ENCODE results near the gene UNC93B1.
A peak's percentile ranks its signal among the peaks of the same experiment; 100 is the strongest.
"Not testable (repeated sequence)": the region's sequence is repeated elsewhere in the genome, so short reads cannot be mapped to it uniquely, and the experiment has no call there.

The UNC93B1 gene

GRCh38 chr11:68010090-68011041 is 6.5 kb upstream of the UNC93B1 start, which contains the start of gene ALDH3B1:
ALDH3B1 (plus strand) TSS chr11:68010327; CDS start chr11:68015298, 4,971 bp downstream.
- FAIRE-seq (peak; percentile 82), DNase-seq (ENCODE audit: low spot score) (peak; percentile 89)

DNA sequence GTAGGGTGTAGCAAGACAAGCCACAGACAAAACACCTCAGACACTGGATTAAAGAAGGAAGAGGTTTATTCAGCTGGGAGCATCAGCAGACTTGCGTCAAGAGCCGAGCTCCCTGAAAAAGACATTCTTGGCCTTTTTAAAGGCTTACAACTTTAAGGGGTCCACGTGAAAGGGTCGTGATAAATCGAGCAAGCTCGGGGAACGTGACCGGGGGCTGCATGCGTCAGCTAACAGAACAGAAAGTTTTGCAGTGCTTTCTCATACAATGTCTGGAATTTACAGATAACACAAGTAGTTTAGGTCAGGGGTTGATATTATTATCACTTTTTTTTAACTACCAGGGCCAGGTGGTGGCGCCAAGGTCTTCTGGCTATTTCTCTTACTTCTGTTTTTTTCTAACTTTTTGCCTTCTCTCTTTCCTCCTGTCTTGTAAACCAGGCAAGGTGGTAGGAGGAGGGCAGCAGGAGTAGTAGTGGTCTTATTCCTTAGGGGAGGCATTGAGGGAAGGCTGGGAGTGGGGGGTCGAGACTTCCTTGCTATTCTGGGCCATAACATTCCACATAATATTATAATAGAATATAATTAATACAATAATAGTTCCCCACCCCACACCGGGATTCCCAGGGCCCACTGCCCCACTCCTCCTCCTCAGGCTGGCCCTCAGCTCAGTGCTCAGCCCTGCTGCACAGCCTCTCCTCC is 5.6 kb upstream of the UNC93B1 start:
- DNase-seq (ENCODE audit: low spot score): peak; percentile 22
- no peak for FAIRE-seq

DNA sequence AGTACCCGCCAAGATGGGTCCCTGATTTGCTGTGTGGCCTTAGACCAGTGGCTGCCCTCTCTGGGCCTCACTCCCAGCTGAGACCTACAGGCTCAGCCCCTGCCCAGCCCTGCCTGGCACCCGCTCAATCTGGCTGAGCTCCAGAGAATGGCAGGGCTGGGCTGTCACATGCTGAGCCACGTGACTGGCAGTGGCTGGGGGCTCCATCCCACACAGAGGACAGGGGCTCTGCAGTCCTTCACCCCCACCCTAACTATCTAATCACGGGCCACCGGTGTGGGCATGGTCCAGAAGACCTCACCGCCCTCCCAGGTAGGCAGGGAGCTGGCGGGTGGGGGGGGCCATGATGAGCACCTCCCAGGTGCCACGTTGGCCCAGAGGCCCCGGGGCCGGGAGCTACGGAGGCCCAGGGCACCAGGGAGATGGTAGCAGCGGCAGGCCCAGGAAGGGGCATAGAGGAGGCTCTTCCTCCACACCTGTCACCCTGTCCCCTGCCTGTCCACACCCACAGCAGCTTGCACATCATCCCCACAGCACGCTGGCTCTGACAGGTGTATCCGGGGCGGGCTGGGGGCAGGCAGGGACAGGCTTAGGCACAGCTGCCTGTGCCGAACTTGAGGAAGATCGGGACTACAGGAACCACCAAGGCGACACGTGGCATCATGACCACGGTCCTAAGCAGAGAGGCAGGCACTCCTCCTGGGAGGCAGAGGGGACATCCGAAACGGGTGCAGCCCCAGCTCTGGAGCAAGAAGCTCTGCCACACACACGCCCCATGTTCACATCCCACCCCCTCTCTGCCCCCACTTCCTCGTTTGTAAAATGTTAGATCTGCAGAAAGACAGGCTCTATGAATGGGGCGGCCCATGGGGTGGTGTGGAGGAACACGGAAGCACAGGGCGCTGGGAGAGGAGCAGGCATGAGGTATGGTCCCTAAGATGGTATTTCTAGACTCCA is 4.8 kb upstream of the UNC93B1 start:
- FAIRE-seq (no peak), DNase-seq (ENCODE audit: low spot score) (no peak)

DNA sequence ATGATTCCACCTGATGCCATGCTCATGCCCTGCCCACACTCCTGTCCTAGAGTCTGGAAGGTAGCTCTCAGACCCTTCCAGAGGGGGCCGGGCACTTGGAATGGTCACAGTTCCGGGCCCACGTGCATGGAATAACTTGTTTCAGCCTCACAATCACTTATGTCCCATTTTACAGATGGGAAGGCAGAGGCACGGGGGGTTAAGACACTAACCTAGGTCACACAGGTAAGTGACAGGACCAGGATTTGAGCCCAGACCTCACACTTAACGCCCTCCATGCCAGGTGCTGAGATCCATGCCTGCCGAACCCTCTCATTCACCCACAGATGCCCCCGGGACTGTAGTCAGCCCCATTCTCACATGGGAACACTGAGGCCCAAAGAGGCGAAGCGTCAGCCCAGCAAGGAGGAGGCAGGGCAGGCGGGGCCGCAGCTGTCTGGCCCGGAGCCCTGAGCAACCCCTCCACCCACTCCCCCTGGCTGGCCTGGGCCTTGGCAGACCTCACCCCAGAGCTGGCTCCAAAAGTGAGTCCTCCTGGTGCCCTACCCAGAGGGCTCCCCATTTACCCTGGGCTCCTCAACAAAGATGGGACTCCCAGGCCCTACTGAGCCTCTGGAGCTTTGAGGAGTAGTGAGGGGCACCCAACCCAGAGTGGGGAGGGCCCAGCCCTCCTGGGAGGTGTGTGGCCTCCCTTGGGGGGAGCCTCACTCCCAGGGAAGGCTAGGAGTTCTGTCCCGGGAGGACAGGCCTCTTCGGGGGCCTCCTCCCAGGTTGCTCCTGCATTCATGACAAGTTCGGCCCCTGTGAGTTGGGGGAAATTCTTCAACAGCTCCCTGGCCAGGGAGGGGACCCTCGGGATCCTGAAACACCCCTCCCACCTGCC is 3.8 kb upstream of the UNC93B1 start:
- FAIRE-seq (no peak), DNase-seq (ENCODE audit: low spot score) (no peak)

GRCh38 chr11:68006606-68007166 is 2.8 kb upstream of the UNC93B1 start:
- FAIRE-seq (no peak), DNase-seq (ENCODE audit: low spot score) (no peak)

DNA sequence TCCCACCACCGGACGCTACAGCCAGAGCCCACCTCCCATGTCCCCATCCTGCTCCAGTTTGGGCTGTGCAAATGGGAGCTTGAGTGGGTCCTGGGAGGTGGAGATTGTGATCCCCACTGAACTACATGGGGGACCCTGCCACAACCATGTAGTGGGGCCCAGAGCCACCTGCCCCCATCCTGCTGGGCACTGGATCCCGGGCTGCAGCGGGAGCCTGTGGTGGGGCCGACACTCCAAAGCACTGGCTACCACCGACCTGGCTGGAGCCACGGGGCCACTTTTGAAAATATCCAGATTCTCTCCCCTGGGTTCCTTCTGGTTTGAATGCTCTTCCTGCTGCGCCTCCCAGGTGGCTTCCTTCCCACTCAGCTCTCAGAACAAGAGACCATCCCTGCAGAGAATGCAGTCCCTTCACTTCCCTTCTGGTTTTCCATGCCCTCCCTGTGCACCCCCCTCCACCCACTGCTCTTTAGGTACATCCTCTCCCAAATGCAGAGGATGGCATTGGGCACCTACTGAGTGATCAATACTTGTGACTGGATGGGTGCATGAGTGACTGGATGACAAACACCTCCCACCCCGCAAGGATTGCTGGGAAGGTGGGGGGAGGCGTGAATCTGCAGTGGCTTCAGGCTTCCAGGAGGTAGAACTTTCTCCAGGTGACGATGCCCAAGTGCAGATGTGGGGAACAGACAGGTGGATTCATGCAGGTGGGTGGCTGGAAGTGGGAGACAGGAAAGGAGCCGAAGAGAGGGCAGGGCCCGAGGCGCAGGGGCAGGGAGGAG is 846 bp upstream of the UNC93B1 start:
- FAIRE-seq (no peak), DNase-seq (ENCODE audit: low spot score) (no peak)

GRCh38 chr11:68002938-68003845 is 705 bp downstream of the UNC93B1 start:
- FAIRE-seq (no peak), DNase-seq (ENCODE audit: low spot score) (no peak)

DNA sequence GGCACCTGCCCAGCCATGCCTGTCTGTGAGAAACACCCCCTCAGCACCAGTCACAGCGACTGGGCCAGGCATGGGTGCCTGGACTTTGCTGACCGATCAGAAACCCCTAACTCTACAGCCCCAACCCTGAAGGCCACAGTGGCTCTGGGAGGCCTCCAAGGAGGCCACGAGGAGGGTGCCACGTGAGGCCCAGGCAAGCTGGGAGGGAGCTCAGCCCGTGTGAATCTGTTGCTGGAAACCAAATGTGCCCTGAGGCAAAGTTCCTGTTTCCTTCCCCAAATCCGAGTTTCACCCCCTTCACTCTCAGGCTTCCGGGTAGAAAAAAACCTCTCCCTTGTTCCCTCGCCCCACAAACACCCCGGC is 1.3 kb downstream of the UNC93B1 start:
- no peak for FAIRE-seq
- no peak for DNase-seq (ENCODE audit: low spot score)

GRCh38 chr11:67999704-68000103 is 4.2 kb downstream of the UNC93B1 start:
- FAIRE-seq (no peak), DNase-seq (ENCODE audit: low spot score) (no peak)

- no peak for FAIRE-seq
- no peak for DNase-seq (ENCODE audit: low spot score)
These were observed 4.7 kb downstream of the UNC93B1 start for GRCh38 chr11:67999201-67999629.

DNA sequence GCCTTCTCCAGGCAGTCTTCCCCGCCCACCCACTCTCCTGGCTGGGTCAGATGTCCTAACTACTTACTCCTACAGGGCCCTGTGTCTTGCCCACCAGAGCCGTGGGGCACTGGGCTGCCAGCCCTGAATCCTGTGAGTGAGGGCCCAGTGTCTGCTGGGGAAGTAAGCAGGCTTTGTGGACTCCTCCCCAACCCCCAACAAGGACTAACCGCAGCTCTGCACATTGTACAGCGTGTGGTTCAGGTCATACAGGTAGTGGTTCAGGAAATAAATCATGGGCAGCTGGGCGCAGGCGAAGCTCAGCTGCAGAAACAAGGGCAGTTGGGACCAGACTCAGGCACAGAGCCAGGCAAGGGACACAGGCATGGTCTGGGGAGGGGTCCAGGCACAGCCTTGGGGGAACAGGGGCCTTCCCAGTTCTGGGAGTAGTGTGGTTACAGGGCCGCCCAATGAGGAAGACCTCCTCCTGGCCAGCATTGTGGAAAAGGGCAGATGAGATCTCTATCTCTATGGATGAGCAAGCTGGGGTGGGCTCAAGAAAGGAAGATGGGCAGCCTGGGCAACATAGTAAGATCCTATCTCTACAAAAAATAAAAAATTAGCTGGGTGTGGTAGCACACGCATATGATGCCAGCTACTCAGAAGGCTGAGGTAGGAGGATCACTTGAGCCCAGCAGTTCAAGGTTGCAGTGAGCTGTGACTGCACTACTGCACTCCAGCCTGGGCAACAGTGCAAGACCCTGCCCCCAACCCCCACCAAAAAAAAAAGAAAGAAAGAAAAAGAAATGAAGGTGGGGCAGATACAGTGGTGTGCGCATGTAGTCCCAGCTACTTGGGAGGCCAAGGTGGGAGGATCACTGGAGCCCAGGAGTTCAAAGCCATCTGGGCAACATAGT is 5.5 kb downstream of the UNC93B1 start:
- DNase-seq (ENCODE audit: low spot score) (no peak), FAIRE-seq (no peak)

DNA sequence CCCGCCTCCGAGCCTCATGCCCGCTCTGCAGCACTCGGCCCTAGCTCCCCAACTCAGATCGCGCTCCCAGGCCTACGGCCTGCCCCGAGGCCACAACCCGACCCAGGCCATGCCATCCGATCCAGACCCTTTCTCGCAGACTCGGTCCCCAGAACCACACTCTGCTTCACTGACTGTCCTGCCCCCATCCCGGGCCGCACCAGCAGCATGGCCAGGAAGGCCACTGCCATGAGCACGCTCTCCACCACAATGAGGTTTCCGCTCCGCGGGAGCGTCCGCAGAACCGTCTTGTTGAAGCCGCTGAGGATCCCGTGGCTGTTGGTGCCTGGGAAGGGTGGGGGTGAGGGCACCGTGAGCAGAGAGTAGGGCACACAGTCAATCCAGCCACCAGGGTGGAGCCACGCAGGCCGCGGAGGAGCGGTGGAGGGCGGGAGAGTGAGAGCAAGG is 6.4 kb downstream of the UNC93B1 start:
- DNase-seq (ENCODE audit: low spot score): no peak

GRCh38 chr11:67996622-67997474 is 7.0 kb downstream of the UNC93B1 start:
- no peak for FAIRE-seq
- DNase-seq (ENCODE audit: low spot score): no peak

More for the DNA sequence above, 6.4 kb downstream of the UNC93B1 start:
- FAIRE-seq: no peak

GRCh38 chr11:67996051-67996450 is 7.8 kb downstream of the UNC93B1 start:
- DNase-seq (ENCODE audit: low spot score): no peak
- no peak for FAIRE-seq

DNA sequence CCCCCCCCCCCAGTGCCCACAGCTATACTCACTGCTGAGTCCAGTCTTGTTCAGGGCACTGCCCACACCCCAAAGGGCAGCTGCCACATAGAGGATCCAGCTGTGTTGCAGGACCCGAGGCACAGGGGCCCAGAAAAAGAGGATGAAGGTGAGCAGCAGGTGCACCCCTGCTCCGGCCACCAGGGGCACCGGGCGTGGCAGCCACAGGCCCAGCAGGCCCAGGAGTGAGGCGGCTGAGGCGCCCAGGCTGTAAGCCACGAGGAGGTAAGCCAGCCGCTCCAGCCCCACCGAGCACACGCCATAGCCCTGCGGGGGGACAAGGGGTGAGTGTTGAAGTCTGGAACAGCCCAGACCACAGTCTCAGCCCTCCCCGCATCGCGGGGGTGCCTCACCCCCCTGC is 8.3 kb downstream of the UNC93B1 start:
- FAIRE-seq; DNase-seq (ENCODE audit: low spot score): not testable (repeated sequence)

- not testable (repeated sequence) for DNase-seq (ENCODE audit: low spot score); FAIRE-seq
These were observed 8.8 kb downstream of the UNC93B1 start for GRCh38 chr11:67995129-67995528.
